K562 (cell line): ENCODE data around the gene ZDHHC19. TPM values are rescaled to one million over a fixed set of nuclear protein-coding genes. Genes with fewer than 3 reads are reported as not detected.

Experiments
- ATF4 ChIP-seq: fragments of 450-650 bp; formaldehyde crosslinking; IDR thresholded peaks from 2 replicates; pipeline ENCODE4 v1.4.0; 2022; ENCODE audit warnings: mild to moderate bottlenecking, moderate library complexity
- E2F8 ChIP-seq: fragments of 450-650 bp; IDR thresholded peaks from 2 replicates; pipeline ENCODE4 v1.7.1; 2018; ENCODE audit warnings: mild to moderate bottlenecking, low read depth; ENCODE audit not compliant: partially characterized antibody
- FOXP4 ChIP-seq: sonication (generic); formaldehyde crosslinking; IDR thresholded peaks from 2 replicates; pipeline ENCODE4 v1.8.0; 2022; ENCODE audit warnings: mild to moderate bottlenecking, missing genetic modification reagents, borderline replicate concordance
- HDAC8 ChIP-seq: fragments of 450-650 bp; IDR thresholded peaks from 2 replicates; pipeline ENCODE4 v1.6.1; 2016; ENCODE audit warnings: mild to moderate bottlenecking, missing genetic modification characterization, moderate library complexity, missing compliant biosample characterization
- MAFK ChIP-seq: IDR thresholded peaks from 2 replicates; pipeline ENCODE4 v1.6.1; 2011; ENCODE audit warnings: low read length, improper control_type of control experiment
- PPARD ChIP-seq: fragments of 250-450 bp; sonication (Bioruptor Pico); IDR thresholded peaks from 2 replicates; pipeline ENCODE4 v1.8.0; 2022; ENCODE audit warnings: inconsistent platforms, mild to moderate bottlenecking, moderate library complexity
- REST ChIP-seq, 2 experiments: fragments of 450-650 bp; formaldehyde crosslinking in 1 of 2; IDR thresholded peaks; 2 replicates each; pipeline versions ENCODE4 v1.4.0 to v1.6.1; 2014 to 2020; ENCODE audit warnings: mild to moderate bottlenecking in 2 of 2, borderline replicate concordance in 1 of 2, low read depth in 1 of 2
- RFX1 ChIP-seq: fragments of 450-650 bp; IDR thresholded peaks from 2 replicates; pipeline ENCODE4 v1.6.1; 2016; ENCODE audit warnings: mild to moderate bottlenecking, moderate library complexity
- SMARCE1 ChIP-seq: fragments of 450-650 bp; IDR thresholded peaks from 2 replicates; pipeline ENCODE4 v1.7.1; 2016; ENCODE audit warnings: mild to moderate bottlenecking
- TBL1XR1 ChIP-seq, 2 experiments: IDR thresholded peaks; 2 replicates each; pipeline ENCODE4 v1.6.1; 2012; ENCODE audit warnings: improper control_type of control experiment in 2 of 2, low read length in 2 of 2, mild to moderate bottlenecking in 1 of 2
- THAP7 ChIP-seq: fragments of 250-450 bp; sonication (Bioruptor Pico); IDR thresholded peaks from 2 replicates; pipeline ENCODE4 v1.5.0; 2021
- polyA plus RNA-seq, 8 experiments: library from polyadenylated mRNA; depleted of rRNA in 4 of 8; stranded (reverse) in 5 of 8; unstranded in 3 of 8; fragments of >200 nt; fragmentation: Nextera tagmentation in 2 of 8; fragmentation: Illumina TruSeq in 1 of 8; extraction: Ambion mirVana in 2 of 8; extraction: Trizol in 1 of 8; gene quantifications; 2 replicates each; pipeline versions ENCODE4 v1.2.1 to v1.2.3, GENCODE V29; 2011 to 2014; ENCODE audit warnings: inconsistent platforms in 1 of 8, missing spikeins in 1 of 8
- total RNA-seq, 7 experiments: library from RNA; depleted of rRNA in 6 of 7; stranded (reverse); fragments of >200 nt in 6 of 7; fragmentation: Illumina TruSeq in 2 of 7; extraction: Trizol in 2 of 7; gene quantifications; 2 replicates each; pipeline versions ENCODE4 v1.2.1 to v1.2.3, GENCODE V29; 2011 to 2021; ENCODE audit warnings: low replicate concordance in 1 of 7

The ZDHHC19 gene
- total and polyA plus RNA-seq, 9 of the 15 experiments (the other 6 are each of a cell fraction or from before 2014, with no cell fraction given), result 0.40 to 5.5 (median 1.1) TPM

DNA sequence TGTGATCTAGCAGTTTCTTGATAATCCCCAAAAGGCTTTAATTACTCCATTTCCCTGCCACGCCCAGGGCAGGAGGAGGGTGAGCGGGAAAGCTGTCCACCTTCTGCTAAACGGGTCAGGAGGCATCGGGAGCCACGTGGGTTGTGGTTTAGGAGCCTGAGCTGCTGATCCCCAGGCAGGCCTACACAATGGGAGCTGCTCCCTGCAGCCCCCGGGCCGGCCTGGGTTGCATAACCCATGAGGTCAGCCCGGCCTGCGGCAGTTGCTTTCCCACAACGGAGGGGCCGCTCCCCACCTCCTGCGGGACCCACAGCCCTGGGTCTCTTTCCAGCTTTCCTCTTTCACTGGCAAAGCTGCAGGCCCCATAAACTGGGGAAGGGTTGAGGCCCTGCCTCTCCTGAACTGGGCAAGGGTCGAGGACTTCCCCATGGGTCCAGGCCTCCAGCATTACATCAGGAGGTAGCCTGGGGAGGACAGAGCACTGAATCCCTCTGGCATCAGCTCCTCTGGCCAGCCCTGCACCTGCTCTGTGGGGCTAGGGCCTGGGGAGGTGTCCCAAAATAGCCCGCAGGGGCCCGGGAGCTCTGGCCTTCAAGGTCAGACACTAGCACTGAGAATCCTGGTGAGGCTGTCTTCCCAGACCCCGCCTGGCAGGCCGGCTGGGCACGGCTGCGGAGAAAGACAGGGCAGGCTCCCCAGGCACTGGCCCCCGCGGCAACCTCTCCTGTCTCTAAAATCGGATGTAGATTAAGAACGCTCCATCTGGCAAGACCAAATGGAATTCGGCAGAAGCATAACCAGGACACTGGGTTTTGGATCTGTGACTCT, 47.3 kb downstream of the ZDHHC19 start (continued):
- TF ChIP-seq TBL1XR1 (IDR thresholded peaks at IDR 0.05; ENCODE audit: low read length in 2 of 2) (no peak), FOXP4 (CRISPR knock-in tag) (no peak), SMARCE1 (no peak), ATF4 (CRISPR knock-in tag) (0 out of 2 replicates have a peak, but pooled peaks have one; percentile 14), HDAC8 (no peak), MAFK (no peak), PPARD (CRISPR knock-in tag) (no peak), RFX1 (no peak), E2F8 (no peak), REST (IDR thresholded peaks at IDR 0.05; ENCODE audit: borderline replicate concordance) (no peak), REST (CRISPR knock-in tag; IDR thresholded peaks at IDR 0.05; ENCODE audit: low read depth) (0 out of 2 replicates have a peak, but pooled peaks have one; percentile 59), THAP7 (no peak)
